ENCODE results near the gene EPB42. TPM values are rescaled to one million over a fixed set of nuclear protein-coding genes. Genes with fewer than 3 reads are reported as not detected.
"Not testable (repeated sequence)": the region's sequence is repeated elsewhere in the genome, so short reads cannot be mapped to it uniquely, and the experiment has no call there.

The EPB42 gene
- total and polyA plus RNA-seq, 2 donors from 2014 or later = not detected

DNA sequence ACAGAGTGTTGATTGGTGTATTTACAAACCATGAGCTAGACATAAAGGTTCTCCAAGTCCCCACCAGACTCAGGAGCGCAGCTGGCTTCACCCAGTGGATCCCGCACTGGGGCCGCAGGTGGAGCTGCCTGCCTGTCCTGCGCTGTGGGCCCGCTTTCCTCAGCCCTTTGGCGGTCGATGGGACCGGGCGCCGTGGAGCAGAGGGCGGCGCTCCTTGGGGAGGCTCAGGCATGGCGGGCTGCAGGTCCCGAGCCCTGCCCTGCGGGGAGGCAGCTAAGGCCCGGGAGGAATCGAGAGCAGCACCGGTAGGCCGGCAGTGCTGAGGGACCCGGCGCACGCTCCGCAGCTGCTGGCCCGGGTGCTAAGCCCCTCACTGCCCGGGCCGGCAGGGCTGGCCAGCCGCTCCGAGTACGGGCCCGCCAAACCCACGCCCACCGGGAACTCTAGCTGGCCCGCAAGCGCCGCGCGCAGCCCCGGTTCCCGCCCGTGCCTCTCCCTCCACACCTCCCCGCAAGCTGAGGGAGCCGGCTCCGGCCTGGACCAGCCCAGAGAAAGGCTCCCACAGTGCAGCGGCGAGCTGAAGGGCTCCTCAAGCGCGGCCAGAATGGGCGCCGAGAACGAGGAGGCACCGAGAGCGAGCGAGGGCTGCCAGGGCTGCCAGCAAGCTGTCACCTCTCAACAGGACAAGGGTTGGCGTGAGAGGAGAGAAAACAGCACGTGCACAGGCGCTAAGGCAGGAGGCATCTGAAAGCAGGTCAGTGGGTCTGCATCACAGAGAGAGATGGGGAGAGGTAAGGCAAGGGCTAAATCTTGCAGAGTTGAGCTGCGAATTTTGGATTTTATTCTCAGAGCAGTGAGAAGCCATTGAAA lies 5.9 kb upstream of the EPB42 start:
- no peaks in the 10 kb centered on the region for H3K4me1 ChIP-seq (ENCODE audit: control insufficient read depth in 2 of 3, insufficient read depth in 2 of 3, low read depth in 1 of 3, low read length in 3 of 3)
- TF ChIP-seq, protein P1, sequence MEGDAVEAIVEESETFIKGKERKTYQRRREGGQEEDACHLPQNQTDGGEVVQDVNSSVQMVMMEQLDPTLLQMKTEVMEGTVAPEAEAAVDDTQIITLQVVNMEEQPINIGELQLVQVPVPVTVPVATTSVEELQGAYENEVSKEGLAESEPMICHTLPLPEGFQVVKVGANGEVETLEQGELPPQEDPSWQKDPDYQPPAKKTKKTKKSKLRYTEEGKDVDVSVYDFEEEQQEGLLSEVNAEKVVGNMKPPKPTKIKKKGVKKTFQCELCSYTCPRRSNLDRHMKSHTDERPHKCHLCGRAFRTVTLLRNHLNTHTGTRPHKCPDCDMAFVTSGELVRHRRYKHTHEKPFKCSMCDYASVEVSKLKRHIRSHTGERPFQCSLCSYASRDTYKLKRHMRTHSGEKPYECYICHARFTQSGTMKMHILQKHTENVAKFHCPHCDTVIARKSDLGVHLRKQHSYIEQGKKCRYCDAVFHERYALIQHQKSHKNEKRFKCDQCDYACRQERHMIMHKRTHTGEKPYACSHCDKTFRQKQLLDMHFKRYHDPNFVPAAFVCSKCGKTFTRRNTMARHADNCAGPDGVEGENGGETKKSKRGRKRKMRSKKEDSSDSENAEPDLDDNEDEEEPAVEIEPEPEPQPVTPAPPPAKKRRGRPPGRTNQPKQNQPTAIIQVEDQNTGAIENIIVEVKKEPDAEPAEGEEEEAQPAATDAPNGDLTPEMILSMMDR (IDR thresholded peaks at IDR 0.05; ENCODE audit: borderline replicate concordance, extremely low read depth, insufficient read depth) = no peak
- no peak for FAIRE-seq
- H3K27me3 ChIP-seq (ENCODE audit: control insufficient read depth, insufficient read depth, low read length) = no peaks in the 10 kb centered on the region
- H3K4me3 ChIP-seq (ENCODE audit: low read length in 3 of 3) = no peak overlapping the region
- no peaks in the 10 kb centered on the region for H3K9me3 ChIP-seq (ENCODE audit: control insufficient read depth in 2 of 3, insufficient read depth in 1 of 3, low read length in 3 of 3)
- intact Hi-C loops (cut with DNase I) = loop anchor here (10.0 kb wide), 1 partner anchor 58 kb away; no protein-coding TSS in a partner anchor
- DNase-seq = no peak
- no peak overlapping the region for H3K9ac ChIP-seq (ENCODE audit: low read length in 3 of 3)
- no peaks in the 10 kb centered on the region for H3K36me3 ChIP-seq (ENCODE audit: control insufficient read depth in 2 of 3, insufficient read depth in 3 of 3, low read length in 3 of 3)
- H3K27ac ChIP-seq (ENCODE audit: low read depth in 2 of 2, low read length in 2 of 2) = no peak overlapping the region

DNA sequence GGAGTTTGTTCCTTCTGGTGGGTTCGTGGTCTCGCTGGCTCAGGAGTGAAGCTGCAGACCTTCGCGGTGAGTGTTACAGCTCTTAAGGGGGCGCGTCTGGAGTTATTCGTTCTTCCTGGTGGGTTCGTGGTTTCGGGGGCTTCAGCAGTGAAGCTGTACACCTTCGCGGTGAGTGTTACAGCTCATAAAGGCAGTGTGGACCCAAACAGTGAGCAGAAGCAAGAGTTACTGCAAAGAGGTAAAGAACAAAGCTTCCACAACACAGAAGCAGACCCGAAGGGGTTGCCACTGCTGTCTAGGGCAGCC lies 5.1 kb upstream of the EPB42 start:
- not testable (repeated sequence) for H3K9me3 ChIP-seq (ENCODE audit: control insufficient read depth in 2 of 3, insufficient read depth in 1 of 3, low read length in 3 of 3); H3K27me3 ChIP-seq (ENCODE audit: control insufficient read depth, insufficient read depth, low read length); H3K4me3 ChIP-seq (ENCODE audit: low read length in 3 of 3); H3K27ac ChIP-seq (ENCODE audit: low read depth in 2 of 2, low read length in 2 of 2); H3K4me1 ChIP-seq (ENCODE audit: control insufficient read depth in 2 of 3, insufficient read depth in 2 of 3, low read depth in 1 of 3, low read length in 3 of 3); H3K36me3 ChIP-seq (ENCODE audit: control insufficient read depth in 2 of 3, insufficient read depth in 3 of 3, low read length in 3 of 3); FAIRE-seq; DNase-seq; H3K9ac ChIP-seq (ENCODE audit: low read length in 3 of 3)
- intact Hi-C loops (cut with DNase I) = loop anchor here (10.0 kb wide), 1 partner anchor 59 kb away; no protein-coding TSS in a partner anchor

DNA sequence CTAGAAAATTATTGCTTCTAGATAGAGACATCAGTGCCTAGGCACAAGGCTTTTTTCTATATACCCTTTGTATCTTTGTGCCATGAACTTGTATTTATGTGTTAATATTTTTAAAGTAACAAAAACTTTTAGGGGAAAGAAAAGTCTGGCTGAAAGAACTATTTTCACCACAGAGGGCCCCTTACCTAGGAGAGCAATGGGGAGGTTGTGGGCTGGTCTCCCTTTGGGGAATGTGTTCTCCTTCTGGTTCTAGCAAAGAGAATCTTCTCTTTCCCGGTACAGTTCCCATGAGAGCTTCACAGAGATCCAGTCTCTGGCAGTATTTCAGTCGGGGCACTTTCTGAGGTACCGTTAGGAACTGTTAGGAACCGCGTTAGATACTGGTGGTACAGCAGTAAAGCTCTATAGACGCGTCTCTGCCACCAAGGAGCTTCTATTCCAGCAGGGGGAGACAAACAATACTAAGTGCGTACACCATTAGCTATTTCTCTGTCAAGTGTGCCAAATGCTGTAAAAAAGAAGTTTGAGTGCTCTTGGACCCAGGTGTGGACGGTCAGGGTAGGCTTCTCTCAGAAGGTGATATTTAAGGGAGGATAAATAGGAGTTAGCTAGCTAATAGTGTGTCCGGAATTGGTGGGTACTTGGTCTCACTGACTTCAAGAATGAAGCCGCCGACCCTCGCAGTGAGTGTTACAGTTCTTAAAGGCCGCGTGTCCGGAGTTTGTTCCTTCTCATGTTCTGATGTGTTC lies 4.6 kb upstream of the EPB42 start:
- intact Hi-C loops (cut with DNase I) = loop anchor here (10.0 kb wide), 1 partner anchor 59 kb away; no protein-coding TSS in a partner anchor
- H3K27me3 ChIP-seq (ENCODE audit: control insufficient read depth, insufficient read depth, low read length) = no peaks in the 10 kb centered on the region
- peak in 3 of 5 donors; percentile 31 to 78 (median 72) for DNase-seq
- no peaks in the 10 kb centered on the region for H3K9me3 ChIP-seq (ENCODE audit: control insufficient read depth in 2 of 3, insufficient read depth in 1 of 3, low read length in 3 of 3)
- no peak overlapping the region for H3K4me3 ChIP-seq (ENCODE audit: low read length in 3 of 3)
- no peak overlapping the region for H3K9ac ChIP-seq (ENCODE audit: low read length in 3 of 3)
- FAIRE-seq = no peak
- H3K36me3 ChIP-seq (ENCODE audit: control insufficient read depth in 2 of 3, insufficient read depth in 3 of 3, low read length in 3 of 3) = no peaks in the 10 kb centered on the region
- no peaks in the 10 kb centered on the region for H3K4me1 ChIP-seq (ENCODE audit: control insufficient read depth in 2 of 3, insufficient read depth in 2 of 3, low read depth in 1 of 3, low read length in 3 of 3)
- TF ChIP-seq, protein P1 (IDR thresholded peaks at IDR 0.05; ENCODE audit: borderline replicate concordance, extremely low read depth, insufficient read depth) = peak; percentile 74
- no peak overlapping the region for H3K27ac ChIP-seq (ENCODE audit: low read depth in 2 of 2, low read length in 2 of 2)

DNA sequence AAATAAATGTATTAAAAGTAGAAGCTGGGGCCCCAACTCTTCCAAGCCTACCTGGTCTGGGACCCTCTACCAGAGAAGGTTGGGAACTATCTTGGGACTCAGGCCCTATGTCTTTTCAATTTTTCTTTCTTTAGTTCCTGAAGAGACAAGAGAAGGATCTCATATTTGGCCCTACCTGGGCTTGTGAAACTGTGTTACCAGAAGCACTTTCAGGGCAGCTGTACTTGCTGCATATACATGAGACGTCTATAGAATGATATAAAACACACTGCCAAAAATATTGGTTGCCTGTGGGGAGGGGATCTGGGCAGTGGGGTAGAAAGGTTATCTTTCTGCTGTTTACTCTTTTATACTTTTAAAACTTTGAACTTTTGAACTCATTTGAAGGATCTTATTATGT lies 604 bp upstream of the EPB42 start:
- Histone ChIP-seq H3K27me3 (ENCODE audit: control insufficient read depth, insufficient read depth, low read length) (no peaks in the 10 kb centered on the region), H3K9ac (ENCODE audit: low read length in 3 of 3) (no peak overlapping the region), H3K9me3 (ENCODE audit: control insufficient read depth in 2 of 3, insufficient read depth in 1 of 3, low read length in 3 of 3) (no peaks in the 10 kb centered on the region), H3K4me1 (ENCODE audit: control insufficient read depth in 2 of 3, insufficient read depth in 2 of 3, low read depth in 1 of 3, low read length in 3 of 3) (no peaks in the 10 kb centered on the region), H3K4me3 (ENCODE audit: low read length in 3 of 3) (no peak overlapping the region), H3K27ac (ENCODE audit: low read depth in 2 of 2, low read length in 2 of 2) (no peak overlapping the region), H3K36me3 (ENCODE audit: control insufficient read depth in 2 of 3, insufficient read depth in 3 of 3, low read length in 3 of 3) (no peaks in the 10 kb centered on the region)
- FAIRE-seq (no peak), DNase-seq (no peak)
- TF ChIP-seq, protein P1 (IDR thresholded peaks at IDR 0.05; ENCODE audit: borderline replicate concordance, extremely low read depth, insufficient read depth) = no peak
- intact Hi-C loops (cut with DNase I) = loop anchor here (10.0 kb wide), 1 partner anchor 63 kb away; no protein-coding TSS in a partner anchor
